Activated CD8-positive, alpha-beta memory T cell treated with anti-CD3 and anti-CD28 coated beads, Interleukin-2, amount 50 U/mL, for 4 hours (primary cell): ENCODE measurements around the gene BCAS3.
"Not testable (repeated sequence)": the region's sequence is repeated elsewhere in the genome, so short reads cannot be mapped to it uniquely, and the experiment has no call there.

Experiments
- DNase-seq: peaks from one replicate; pipeline ENCODE4 v3.0.0-alpha.2; 2020

The BCAS3 gene

DNA sequence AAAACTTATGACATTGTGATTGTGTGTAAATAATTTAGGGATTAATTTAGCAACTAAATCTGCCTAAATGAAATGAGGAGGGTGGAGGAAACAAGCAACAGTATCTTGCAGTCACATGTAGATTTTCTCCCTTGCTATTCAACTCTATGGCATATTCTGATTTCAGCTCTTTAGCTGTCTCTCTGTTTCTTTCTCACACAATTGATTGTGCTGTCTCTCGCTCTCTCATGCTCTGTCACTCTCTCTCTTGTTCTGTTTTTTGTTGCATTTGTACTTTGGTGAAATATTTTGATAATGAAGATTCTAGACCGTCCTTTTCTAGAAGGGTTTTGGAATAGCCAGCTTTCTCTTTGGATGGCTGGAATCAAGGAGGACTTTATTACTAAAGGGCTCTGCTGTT, 70.6 kb downstream of the BCAS3 start:
- DNase-seq: no peak

DNA sequence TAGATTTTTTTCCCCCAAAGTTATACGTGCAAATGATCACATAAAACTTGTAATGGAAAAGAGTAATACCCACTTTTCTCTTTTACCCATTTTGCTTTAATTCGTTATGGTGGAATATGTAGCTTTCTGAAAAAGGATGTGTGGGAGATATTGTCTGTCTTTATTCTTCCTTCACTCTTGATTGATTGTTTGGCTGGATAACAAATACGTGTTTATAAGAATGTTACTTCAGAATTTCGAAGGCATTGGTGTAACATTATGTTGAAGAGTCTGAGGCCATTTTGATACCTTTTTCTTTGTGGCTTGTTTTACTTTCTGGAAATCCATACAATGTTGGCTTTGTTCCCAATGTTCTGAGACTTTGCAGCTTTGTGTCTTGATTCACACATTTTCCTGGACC, 71.4 kb downstream of the BCAS3 start:
- DNase-seq: no peak

DNA sequence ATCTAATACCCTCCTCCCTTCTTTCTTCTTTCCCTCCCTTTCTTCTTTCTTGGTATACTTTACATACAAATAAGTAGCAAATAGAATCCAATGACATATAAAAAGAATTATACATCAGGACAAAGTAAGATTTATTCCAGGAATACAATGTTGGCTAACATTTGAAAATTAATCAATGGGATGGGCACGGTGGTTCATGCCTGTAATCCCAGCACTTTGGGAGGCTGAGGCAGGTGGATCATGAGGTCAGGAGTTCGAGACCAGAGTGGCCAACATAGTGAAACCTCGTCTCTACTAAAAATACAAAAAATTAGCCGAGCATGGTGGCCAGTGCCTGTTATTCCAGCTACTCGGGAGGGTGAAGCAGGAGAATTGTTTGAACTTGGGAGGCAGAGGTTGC, 72.1 kb downstream of the BCAS3 start:
- no peak for DNase-seq

DNA sequence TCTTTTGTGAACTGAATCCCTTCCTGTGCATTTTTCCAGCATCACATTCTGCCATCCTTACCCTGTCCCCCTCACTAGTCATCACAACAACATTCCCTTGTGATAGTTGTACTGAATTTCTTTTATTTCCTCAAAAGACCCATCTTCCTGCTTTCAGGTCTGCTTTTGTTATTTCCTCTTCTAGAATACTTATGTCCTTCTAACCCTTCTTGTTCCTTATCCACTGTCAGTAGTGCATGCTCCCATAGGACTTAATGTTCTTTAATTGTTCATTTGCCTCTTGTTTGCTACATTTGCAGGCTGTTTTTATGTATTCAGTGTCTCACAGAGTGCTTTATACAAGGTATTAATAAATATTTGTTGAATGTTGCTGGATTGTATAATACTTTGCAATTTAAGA, 73.0 kb downstream of the BCAS3 start:
- DNase-seq: no peak

DNA sequence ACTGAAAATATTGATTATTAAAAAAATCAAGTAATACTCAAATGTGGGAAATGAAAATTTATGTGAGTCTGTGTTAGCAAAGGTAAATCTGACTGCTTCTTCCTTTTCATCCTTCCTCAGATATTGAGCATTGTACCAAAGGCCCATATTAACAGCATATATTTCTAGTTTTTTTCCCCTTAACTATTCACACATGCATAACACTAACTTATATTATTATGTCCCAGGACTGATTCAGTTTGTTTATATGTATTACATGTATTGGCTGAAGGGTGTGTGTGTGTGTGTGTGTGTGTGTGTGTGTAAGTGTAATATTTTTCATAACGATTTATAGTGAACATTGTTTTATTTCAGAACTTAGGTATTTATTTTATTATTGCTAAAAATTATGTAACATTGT, 74.2 kb downstream of the BCAS3 start:
- DNase-seq: no peak

DNA sequence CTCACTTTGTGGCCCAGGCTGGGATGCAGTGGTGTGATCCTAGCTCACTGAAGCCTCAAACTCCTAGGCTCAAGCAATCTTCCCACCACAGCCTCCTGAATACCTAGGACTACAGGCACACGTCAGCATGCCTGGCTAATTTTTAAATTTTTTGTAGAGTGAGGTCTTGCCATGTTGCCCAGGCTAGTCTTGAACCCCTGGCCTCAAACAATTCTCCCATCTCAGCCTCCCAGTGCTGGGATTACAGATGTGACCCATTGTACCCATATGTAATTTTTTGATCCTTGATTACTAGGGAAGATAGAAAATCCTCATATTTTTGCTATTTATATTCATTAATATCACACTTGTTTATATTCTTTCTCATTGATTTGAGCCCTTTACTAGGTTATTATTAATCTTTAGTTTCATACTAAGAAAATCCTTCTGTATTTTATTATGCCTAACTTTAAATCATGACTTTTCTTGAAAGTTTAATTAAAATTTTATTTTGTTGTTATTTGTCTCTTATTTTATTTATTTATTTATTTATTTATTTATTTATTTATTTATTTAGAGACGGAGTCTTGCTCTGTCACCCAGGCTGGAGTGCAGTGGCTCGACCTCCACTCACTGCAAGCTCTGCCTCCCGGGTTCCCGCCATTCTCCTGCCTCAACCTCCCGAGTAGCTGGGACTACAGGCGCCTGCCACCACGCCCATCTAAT, 75.4 kb downstream of the BCAS3 start:
- DNase-seq: no peak

DNA sequence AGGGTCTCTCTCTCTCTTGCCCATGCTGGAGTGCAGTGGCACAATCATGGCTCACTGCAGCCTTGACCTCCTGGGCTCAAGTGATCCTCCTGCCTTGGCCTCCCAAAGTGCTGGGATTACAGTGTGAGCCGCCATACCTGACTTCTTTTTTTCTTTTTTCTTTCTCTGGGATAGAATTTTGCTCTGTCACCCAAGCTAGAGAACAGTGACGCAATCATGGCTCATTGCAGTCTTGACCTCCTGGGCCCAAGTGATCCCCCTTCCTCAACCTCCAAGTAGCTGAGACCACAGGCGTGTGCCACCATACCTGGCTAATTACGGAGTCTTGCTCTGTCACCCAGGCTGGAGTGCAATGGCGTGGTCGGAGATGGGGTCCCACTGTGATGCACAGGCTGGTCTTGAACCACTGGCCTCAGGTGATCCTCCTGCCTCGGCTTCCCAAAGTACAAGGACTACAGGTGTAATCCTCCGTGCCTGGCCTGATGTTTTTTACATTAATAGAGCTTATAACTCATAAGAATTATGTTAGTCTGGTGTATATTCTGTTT, 76.5 kb downstream of the BCAS3 start:
- DNase-seq: no peak

DNA sequence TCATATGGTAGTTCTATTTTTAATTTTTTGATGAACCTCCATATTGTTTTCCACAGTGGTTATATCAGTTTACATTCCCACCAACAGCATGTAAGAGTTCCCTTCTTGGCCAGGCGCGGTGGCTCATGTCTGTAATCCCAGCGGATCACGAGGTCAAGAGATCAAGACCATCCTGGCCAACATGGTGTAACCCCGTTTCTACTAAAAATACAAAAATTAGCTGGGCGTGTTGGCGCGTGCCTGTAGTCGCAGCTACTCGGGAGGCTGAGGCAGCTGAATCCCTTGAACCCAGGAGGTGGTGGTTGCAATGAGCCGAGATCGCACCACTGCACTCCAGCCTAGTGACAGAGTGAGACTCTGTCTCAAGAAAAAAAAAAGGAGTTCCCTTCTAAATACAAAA, 79.1 kb downstream of the BCAS3 start:
- not testable (repeated sequence) for DNase-seq

DNA sequence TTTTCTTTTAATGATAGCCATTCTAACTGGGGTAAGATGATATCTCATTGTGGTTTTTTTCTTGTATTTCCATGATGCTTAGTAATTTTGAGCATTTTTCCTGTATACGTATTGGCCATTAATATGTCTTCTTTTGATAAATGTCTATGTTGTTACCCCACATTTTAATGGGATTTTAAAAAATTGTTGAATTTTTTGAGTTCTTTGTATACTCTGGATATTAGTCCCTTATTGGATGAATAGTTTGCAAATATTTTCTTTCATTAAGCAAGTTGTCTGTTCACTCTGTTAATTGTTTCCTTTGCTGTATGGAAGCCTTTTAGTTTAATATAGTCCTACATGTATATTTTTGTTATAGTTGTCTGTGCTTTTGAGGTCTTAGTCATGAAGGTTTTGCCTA, 79.8 kb downstream of the BCAS3 start:
- DNase-seq: no peak

DNA sequence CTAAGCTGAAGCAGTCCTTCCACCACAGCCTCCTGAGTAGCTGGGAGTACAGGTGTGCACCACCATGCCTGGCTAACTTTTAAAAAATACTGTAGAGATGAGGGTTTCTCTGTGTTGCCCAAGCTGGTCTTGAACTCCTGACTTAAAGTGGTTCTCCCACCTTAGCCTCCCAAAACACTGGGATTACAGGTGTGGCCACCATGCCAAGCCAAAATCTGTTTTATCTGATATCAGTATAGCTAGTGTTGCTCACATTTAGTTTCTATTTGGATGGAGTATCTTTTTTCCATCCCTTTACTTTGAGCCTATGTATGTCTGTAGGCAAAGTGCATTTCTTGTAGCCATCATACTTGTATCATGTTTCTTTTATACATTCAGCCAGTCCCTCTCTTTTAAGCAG, 82.1 kb downstream of the BCAS3 start:
- DNase-seq: no peak

DNA sequence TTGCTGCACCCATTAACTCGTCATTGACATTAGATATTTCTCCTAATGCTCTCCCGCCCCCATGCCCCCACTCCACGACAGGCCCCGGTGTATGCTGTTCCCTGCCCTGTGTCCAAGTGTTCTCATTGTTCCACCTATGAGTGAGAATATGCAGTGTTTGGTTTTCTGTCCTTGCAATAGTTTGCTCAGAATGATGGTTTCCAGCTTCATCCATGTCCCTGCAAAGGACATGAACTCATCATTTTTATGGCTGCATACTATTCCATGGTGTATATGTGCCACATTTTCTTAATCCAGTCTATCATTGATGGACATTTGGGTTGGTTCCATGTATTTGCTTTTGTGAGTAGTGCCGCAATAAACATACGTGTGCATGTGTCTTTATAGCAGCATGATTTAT, 83.7 kb downstream of the BCAS3 start:
- DNase-seq: not testable (repeated sequence)

DNA sequence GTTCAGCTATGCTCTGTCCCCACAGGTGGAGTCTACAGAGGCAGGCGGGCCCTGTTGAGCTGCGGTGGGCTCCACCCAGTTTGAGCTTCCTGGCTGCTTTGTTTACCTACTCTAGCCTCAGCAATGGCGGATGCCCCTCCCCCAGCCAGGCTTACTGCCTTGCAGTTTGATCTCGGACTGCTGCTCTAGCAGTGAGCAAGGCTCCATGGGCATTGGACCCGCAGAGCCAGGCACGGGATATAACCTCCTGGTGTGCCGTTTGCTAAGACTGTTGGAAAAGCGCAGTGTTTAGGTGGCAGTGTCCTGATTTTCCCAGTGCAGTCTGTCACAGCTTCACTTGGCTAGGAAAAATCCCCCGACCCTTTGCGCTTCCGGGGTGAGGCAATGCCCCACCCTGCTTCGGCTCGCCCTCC, 89.1 kb downstream of the BCAS3 start:
- no peak for DNase-seq

DNA sequence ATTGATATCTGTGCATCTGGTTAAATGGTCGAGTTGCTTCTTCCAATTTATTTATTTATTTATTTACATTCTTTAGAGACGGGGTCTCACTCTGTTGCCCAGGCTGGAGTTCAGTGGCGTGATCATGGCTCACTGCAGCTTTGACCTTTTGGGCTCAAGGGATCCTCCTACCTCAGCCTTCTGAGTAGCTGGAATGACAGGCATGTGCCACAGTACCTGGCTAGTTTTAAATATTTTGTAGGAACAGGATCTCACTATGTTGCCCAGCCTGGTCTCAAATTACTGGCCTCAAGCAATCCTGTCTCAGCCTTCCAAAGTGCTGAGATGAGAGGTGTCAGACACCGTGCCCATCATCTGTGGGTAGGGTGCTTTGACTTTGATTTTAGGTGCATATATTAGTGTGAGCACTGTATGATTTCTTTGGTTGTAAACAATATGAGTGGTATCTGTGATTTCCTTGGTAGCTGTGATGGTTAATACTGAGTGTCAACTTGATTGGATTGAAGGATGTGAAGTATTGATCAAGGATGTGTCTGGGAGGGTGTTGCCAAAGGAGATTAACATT, 90.2 kb downstream of the BCAS3 start:
- no peak for DNase-seq

DNA sequence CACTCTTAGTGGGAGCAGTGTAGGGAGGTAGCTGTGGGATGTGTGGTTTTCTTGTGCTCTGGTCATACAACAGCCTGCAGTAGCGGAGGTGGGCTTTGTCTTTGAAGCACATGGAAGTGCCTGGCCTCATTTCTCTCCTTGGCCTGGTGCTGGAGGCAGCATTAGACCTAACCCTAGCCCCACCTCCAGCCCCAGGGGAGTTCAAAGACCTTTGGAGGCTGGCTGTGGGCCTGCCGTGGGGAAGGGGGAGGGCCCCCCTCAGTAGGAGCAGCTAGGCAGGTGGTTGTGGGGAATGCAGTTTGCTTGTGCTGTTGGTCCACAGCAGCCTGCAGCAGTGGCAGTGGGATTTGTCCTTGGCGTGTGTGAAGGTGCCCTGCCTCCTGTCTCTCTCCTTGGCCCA, 91.7 kb downstream of the BCAS3 start:
- DNase-seq: no peak

DNA sequence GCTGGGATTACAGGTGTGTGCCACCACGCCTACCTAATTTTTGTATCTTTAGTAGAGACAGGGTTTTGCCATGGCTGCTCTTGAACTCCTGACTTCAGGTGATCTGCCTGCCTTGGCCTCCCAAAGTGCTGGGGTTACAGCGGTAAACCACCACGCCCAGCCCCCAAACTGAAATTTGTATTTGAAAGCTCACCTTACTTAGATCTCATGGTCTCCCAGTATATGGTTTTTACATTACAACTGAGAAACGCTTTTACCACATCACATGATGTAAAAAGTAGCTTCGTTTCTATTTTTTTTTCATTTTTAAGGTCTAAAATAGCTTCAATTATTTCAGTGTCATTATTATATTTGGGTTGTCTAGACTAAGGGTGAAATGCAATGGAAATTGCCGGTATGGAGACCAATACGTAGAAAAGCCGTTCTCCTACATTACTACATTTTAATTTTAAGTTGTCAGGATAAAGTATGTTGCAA, 93.3 kb downstream of the BCAS3 start:
- DNase-seq: no peak

DNA sequence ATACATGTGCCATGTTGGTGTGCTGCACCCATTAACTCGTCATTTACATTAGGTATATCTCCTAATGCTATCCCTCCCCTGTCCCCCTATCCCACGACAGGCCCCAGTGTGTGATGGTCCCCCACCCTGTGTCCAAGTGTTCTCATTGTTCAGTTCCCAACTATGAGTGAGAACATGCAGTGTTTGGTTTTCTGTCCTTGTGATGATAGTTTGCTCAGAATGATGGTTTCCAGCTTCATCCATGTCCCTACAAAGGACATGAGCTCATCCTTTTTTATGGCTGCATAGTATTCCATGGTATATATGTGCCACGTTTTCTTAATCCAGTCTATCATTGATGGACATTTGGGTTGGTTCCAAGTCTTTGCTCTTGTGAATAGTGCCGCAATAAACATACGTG, 94.0 kb downstream of the BCAS3 start:
- DNase-seq: not testable (repeated sequence)

DNA sequence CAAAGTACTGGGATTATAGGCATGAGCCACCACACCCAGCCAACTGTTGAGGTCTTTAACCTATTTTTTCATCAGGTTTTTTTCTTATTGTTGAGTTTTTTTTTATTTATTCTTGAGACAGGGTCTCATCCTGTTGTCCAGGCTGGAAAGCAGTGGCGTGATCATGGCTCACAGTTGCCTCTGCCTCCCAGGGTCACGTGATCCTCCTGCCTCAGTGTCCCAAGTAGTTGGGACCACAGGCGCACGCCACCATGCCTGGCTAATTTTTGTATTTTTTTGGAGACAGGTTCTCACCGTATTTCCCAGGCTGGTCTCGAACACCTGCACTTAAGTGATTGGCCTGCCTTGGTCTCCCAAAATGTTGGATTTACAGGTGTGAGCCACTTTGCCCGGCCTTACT, 95.9 kb downstream of the BCAS3 start:
- DNase-seq: no peak

DNA sequence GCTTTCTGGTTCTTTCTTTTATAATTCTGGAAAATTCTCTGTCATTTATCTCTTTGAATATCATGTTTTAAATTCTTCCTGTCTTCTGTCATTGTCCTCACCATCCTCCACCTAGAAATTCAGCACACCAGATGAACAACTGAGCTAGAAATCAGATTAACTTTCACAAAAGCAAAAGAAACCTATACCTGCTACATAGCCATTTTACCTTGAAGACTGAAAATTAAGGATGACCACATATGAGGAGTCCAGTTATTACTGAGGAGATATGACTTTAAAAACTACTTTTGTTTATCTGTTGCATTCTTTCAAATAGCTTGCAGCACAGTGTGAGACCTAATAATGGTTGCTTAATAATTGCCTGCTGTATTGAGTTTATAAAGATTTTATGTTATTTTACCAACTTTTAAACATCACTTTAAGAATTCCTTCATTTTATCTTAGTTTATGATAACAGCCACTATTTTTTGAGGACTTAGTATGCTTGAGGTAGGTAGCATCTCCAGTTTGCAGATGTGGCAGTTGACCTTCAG, 104.3 kb downstream of the BCAS3 start:
- DNase-seq: no peak

DNA sequence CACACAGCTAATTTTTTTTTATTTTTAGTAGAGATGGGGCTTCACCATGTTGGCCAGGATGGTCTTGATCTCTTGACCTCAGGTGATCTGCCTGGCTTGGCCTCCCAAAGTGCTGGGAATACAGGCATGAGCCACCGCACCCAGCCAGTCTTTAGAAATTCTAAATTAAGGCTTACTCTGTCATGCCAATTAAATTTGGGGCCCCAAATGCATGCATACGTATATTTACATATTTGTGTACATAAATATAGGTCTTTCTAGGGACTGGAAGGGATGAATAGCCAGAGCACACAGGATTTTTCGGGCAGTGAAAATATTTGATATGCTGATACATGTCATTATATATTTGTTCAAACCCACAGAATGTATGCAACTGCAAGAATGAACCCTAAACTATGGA, 105.1 kb downstream of the BCAS3 start:
- DNase-seq: no peak

DNA sequence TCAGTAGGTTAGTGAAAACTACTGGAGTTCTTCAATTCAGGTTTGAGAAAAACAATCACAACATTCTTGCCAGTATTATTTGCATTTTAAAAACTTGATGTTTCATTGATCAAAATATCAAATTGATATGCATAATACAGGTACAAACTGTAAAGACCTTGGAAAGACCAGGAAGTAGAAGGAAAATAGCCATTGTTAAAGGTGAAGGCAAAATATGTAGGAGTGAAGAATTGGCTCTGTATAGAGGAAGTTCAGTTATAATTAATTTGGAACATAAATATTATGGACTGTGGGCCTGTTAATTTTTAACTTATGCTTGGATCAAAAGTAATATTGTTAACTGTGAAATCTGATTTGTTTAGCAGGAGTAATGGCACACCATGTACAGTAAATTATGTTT, 112.6 kb downstream of the BCAS3 start:
- no peak for DNase-seq

DNA sequence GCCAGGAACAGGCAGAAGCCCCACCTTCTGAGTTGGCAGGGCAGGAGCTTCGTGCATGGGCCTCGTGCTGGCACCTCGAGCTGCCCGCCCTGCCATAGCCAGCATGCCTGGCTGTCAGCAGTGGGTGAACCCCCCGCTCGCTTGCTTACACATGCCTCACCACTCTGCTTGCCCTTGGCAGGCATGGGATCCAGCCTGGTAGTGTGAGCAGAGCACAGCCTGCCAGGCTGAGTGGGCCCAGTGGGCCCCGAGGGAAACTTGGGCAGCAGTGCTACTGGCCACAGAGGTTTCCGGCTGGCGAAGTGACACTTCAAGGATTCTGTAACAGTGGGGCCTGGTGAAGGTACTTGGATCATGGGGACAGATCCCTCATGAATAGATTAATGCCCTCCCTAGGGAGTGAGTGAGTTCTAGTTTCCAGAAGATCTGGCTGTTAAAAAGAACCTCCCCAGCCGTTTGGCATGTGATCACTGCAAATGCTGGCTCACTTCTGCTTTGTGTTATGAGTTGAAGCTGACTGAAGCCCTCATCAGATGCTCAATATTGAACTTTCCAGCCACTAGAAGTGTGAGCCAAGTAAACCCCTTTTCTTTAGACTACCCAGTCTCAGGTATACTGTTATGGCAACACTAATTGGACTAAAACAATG, 114.7 kb downstream of the BCAS3 start:
- no peak for DNase-seq

DNA sequence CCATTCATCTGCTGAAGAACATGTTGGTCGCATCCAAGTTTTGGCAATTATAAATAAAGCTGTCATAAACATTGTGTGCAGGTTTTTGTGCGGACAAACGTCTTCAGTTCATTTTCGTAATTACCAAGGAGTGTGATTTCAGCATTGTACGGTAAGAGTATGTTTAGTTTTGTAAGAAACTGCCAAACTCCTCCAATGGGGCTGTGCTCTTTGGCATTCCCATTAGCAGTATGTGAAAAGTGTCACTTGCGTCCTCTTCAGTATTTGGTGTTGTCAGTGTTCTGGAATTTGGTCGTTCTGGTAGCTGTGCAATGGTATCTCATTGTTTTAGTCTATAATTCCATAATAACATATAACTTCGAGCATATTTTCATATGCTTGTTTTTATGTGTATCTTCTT, 120.9 kb downstream of the BCAS3 start:
- no peak for DNase-seq

DNA sequence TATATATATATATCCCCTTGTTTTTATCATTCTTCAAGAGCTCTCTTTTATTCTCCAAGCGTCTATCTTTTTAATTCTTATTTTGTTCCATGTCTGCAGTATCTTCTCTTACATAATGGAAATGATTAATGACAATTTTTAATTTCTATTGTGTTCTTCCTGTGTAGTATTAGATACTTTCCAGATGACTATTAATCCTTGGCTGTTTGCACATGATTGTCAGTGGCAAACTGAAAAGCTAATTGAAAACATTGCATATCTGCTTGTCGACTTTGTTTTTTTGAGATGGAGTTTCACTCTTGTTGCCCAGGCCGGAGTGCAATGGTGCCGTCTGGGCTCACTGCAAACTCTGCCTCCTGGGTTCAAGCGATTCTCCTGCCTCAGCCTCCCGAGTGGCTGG, 124.7 kb downstream of the BCAS3 start:
- no peak for DNase-seq

DNA sequence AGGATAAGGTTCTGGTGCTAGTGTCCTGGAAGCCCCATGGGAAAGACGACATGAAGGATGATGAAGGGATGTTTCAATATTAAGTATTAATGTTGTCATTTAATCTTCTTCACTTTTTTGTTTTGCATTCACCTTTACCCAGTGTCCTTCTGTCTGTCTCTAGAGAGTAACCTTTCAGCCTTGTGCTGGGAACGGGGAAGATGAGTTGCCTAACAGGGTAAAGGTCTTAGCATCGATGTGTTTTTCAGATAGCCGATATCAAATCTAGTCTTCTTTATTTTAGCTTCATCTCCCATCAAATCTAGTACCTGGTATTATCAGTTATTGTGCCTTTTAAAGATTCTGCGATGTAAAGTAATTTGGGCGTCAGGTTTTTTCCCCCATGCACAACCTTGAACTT, 125.4 kb downstream of the BCAS3 start:
- DNase-seq: no peak
